Measurements from ENCODE around the gene NUDC. TPM values are rescaled to one million over a fixed set of nuclear protein-coding genes. Genes with fewer than 3 reads are reported as not detected.

The NUDC gene
- total and polyA plus RNA-seq, 9 of the 15 experiments (the other 6 are each of a cell fraction or from before 2014, with no cell fraction given), result 9.8 to 234 (median 149) TPM

DNA sequence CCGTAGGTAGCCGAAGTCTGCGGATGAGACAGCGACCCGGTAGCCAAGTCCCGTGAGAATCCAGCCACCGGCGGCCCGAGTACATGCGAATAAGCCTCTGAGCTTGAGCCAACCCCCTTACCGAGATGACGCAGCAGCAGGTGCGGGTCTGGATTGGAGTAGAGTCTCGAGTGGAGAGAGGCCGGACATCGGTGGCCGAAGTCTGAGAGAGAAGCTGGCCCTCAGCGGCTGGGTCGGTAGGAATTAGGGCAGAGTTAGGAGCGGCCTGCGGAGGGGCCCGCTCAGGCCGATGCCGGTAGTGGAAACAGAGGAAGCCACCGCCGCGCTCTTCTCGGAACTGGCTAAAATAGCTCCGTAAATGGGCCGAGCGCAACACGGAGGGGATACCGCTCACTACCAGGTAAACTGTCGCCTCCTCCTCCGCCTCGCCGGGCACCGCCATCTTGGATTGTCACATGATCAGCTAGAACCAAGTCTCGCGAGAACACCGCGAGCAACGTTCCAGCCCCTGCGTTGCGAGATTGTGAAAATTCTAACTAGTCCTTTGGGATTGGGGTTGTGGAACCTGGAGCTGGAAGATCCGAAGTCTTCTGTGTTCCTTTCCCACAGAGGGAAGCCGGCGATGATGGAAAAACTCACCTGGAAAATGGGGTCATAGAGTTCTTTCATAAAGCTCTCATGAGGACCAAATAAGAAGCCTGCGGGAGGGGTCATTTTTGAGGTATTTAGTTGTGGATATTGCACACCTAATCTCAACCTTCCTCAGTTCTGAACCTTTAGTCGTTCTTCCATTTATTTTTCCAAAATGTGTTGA is 21.3 kb upstream of the NUDC start, which contains the start of gene GPATCH3 (continued):
- no peak for TF ChIP-seq BCLAF1 (IDR thresholded peaks at IDR 0.05; ENCODE audit: borderline replicate concordance in 1 of 2, control insufficient read depth in 1 of 2, low read depth in 2 of 2, low read length in 1 of 2)
- no peak for TF ChIP-seq ZBTB7A (IDR thresholded peaks at IDR 0.05; ENCODE audit: borderline replicate concordance, control insufficient read depth, low read depth, low read length)
- TF ChIP-seq ARNT (IDR thresholded peaks at IDR 0.05), result 0 out of 4 replicates have a peak, but pooled peaks of 1 of the 2 experiments have one; percentile 33
- peak; percentile 63; the same call in 1 of the 2 replicates for TF ChIP-seq ZBTB40 (IDR thresholded peaks at IDR 0.05)
- no peak for TF ChIP-seq ZBTB40 (CRISPR knock-in tag; IDR thresholded peaks at IDR 0.05)
- TF ChIP-seq POLR2A (conservative IDR thresholded peaks at IDR 0.05), result peak; percentile 96
- no peak for TF ChIP-seq RBM15 (IDR thresholded peaks at IDR 0.05; ENCODE audit: insufficient read depth, low read length)
- TF ChIP-seq ZNF134 (CRISPR knock-in tag; conservative IDR thresholded peaks at IDR 0.05), result no peak
- no peak; the same call in 1 of the 2 replicates for TF ChIP-seq FOXJ2 (tag; IDR thresholded peaks at IDR 0.05)
- TF ChIP-seq, protein P1, sequence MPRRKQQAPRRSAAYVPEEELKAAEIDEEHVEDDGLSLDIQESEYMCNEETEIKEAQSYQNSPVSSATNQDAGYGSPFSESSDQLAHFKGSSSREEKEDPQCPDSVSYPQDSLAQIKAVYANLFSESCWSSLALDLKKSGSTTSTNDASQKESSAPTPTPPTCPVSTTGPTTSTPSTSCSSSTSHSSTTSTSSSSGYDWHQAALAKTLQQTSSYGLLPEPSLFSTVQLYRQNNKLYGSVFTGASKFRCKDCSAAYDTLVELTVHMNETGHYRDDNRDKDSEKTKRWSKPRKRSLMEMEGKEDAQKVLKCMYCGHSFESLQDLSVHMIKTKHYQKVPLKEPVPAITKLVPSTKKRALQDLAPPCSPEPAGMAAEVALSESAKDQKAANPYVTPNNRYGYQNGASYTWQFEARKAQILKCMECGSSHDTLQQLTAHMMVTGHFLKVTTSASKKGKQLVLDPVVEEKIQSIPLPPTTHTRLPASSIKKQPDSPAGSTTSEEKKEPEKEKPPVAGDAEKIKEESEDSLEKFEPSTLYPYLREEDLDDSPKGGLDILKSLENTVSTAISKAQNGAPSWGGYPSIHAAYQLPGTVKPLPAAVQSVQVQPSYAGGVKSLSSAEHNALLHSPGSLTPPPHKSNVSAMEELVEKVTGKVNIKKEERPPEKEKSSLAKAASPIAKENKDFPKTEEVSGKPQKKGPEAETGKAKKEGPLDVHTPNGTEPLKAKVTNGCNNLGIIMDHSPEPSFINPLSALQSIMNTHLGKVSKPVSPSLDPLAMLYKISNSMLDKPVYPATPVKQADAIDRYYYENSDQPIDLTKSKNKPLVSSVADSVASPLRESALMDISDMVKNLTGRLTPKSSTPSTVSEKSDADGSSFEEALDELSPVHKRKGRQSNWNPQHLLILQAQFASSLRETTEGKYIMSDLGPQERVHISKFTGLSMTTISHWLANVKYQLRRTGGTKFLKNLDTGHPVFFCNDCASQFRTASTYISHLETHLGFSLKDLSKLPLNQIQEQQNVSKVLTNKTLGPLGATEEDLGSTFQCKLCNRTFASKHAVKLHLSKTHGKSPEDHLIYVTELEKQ (CRISPR knock-in tag; IDR thresholded peaks at IDR 0.05), result no peak
- peak; percentile 100 for TF ChIP-seq SIN3B (IDR thresholded peaks at IDR 0.05; ENCODE audit: low read depth)
